Upper lobe of left lung (tissue), 6 donors: ENCODE measurements around the gene CTDP1. TPM values are rescaled to one million over a fixed set of nuclear protein-coding genes. Genes with fewer than 3 reads are reported as not detected.

Experiments used
- ATAC-seq, 2 donors: fragments of 200-7000 bp; cut with Tn5 transposase; one replicate each; pipeline ENCODE4 v1.9.1; 2022; ENCODE audit warnings: mild to moderate bottlenecking in 2 of 2, moderate library complexity in 2 of 2; ENCODE audit not compliant: low FRiP score in 2 of 2
- DNase-seq, 2 donors: peaks; one replicate each; pipeline ENCODE4 v3.0.0-alpha.2; 2019 to 2020
- H3K27ac ChIP-seq, 4 donors: fragments of 200-600 bp; sonication (generic); one replicate each; pipeline ENCODE4 v1.5.1; 2016 to 2019
- H3K27me3 ChIP-seq, 4 donors: fragments of 200-600 bp; sonication (generic); one replicate each; pipeline ENCODE4 v1.5.1; 2017 to 2019
- H3K36me3 ChIP-seq, 4 donors: fragments of 200-600 bp; sonication (generic); one replicate each; pipeline ENCODE4 v1.5.1; 2016 to 2019
- H3K4me1 ChIP-seq, 4 donors: fragments of 200-600 bp; sonication (generic); one replicate each; pipeline ENCODE4 v1.5.1; 2018 to 2019
- H3K4me3 ChIP-seq, 4 donors: fragments of 200-600 bp; sonication (generic); one replicate each; pipeline ENCODE4 v1.5.1; 2017 to 2019; ENCODE audit warnings: mild to moderate bottlenecking in 2 of 4, moderate library complexity in 1 of 4
- H3K9me3 ChIP-seq, 4 donors: fragments of 200-600 bp; sonication (generic); one replicate each; pipeline ENCODE4 v1.5.1; 2018 to 2019
- CTCF ChIP-seq, 6 experiments: fragments of 450-650 bp in 4 of 6; fragments of 200-600 bp in 2 of 6; sonication (generic) in 2 of 6; IDR thresholded peaks; one replicate each; pipeline ENCODE4 v1.5.1; 2016 to 2019; ENCODE audit warnings: antibody characterized with exemption in 6 of 6
- EP300 ChIP-seq, 4 donors: sonication (generic); formaldehyde crosslinking; IDR thresholded peaks; one replicate each; pipeline ENCODE4 v1.5.1; 2017; ENCODE audit warnings: antibody characterized with exemption in 4 of 4, control low read depth in 2 of 4
- POLR2A ChIP-seq, 4 donors: fragments of 450-650 bp; IDR thresholded peaks; one replicate each; pipeline ENCODE4 v1.5.1; 2016 to 2017; ENCODE audit warnings: antibody characterized with exemption in 4 of 4, mild to moderate bottlenecking in 2 of 4
- POLR2AphosphoS5 ChIP-seq, 2 donors: sonication (generic); formaldehyde crosslinking; IDR thresholded peaks; one replicate each; pipeline ENCODE4 v1.5.1; 2017; ENCODE audit warnings: antibody characterized with exemption in 2 of 2
- whole genome bisulfite sequencing, 2 donors: methylation state at CpG; one replicate each; pipeline ENCODE4 v1.1.5; 2017 to 2018; 5-methylcytosine and 5-hydroxymethylcytosine counted together
- total RNA-seq, 6 donors: library from RNA; depleted of rRNA in 4 of 6; stranded (reverse); fragments of >200 nt in 4 of 6; gene quantifications; one replicate each; pipeline versions ENCODE4 v1.1.0 to v1.2.1, GENCODE V29; 2016 to 2021
- donor health status: DM: no; HTN: no; CAD: no; lungs with moderate emphysema.
- donor health status: DM: no; HTN: yes; CAD: no; lungs with severe emphysema.

Gene CTDP1
- total RNA-seq, 6 donors from 2014 or later = 21.3 to 44.7 (median 29.7) TPM

GRCh38 chr18:79799619-79800370, 120.2 kb downstream of the CTDP1 start:
- Histone ChIP-seq H3K9me3 (no peaks in the 10 kb centered on the region), H3K36me3 (no peaks in the 10 kb centered on the region), H3K27ac (no peak overlapping the region), H3K4me1 (peaks cover 18 to 26% (median 23%) of the 10 kb centered on the region in 4 donors), H3K4me3 (no peak overlapping the region), H3K27me3 (peaks cover 0 to 31% (median 11%) of the 10 kb centered on the region in 4 donors)
- WGBS, 2 donors = 67 to 73% methylated on average over 23 to 29 of the region's 30 CpGs
- ATAC-seq (no peak), DNase-seq (no peak)
- no peak for TF ChIP-seq POLR2AphosphoS5 (IDR thresholded peaks at IDR 0.05)

- TF ChIP-seq POLR2AphosphoS5 (IDR thresholded peaks at IDR 0.05) (no peak), CTCF (IDR thresholded peaks at IDR 0.05) (no peak), EP300 (IDR thresholded peaks at IDR 0.05) (no peak), POLR2A (IDR thresholded peaks at IDR 0.05) (no peak)
- no peaks in the 10 kb centered on the region for H3K36me3 ChIP-seq
- no peak overlapping the region for H3K4me3 ChIP-seq
- peaks cover 0 to 31% (median 11%) of the 10 kb centered on the region in 4 donors for H3K27me3 ChIP-seq
- WGBS, 2 donors = 90 to 91% methylated on average over 23 to 34 of the region's 39 CpGs
- H3K27ac ChIP-seq = no peak overlapping the region
- ATAC-seq (no peak), DNase-seq (peak in 1 of 2 donors; percentile 81)
- no peaks in the 10 kb centered on the region for H3K9me3 ChIP-seq
- H3K4me1 ChIP-seq = peaks cover 18 to 26% (median 23%) of the 10 kb centered on the region in 4 donors
These were observed 121.0 kb downstream of the CTDP1 start for GRCh38 chr18:79800371-79801180.

- H3K9me3 ChIP-seq = no peaks in the 10 kb centered on the region
- ATAC-seq = no peak
- H3K4me1 ChIP-seq = peaks cover 18 to 26% (median 23%) of the 10 kb centered on the region in 4 donors
- WGBS, 2 donors = 93 to 94% methylated on average over 13 of the region's 13 CpGs
- TF ChIP-seq POLR2AphosphoS5 (IDR thresholded peaks at IDR 0.05) (no peak), CTCF (IDR thresholded peaks at IDR 0.05) (no peak), EP300 (IDR thresholded peaks at IDR 0.05) (no peak), POLR2A (IDR thresholded peaks at IDR 0.05) (no peak)
- no peaks in the 10 kb centered on the region for H3K36me3 ChIP-seq
- no peak overlapping the region for H3K4me3 ChIP-seq
- no peak overlapping the region for H3K27ac ChIP-seq
- no peak for DNase-seq
- peaks cover 0 to 31% (median 11%) of the 10 kb centered on the region in 4 donors for H3K27me3 ChIP-seq
These were observed 121.6 kb downstream of the CTDP1 start for GRCh38 chr18:79801217-79801616.

GRCh38 chr18:79801641-79802040, 122.0 kb downstream of the CTDP1 start:
- H3K27ac ChIP-seq = no peak overlapping the region
- no peak for TF ChIP-seq CTCF (IDR thresholded peaks at IDR 0.05)
- TF ChIP-seq POLR2A (IDR thresholded peaks at IDR 0.05) = no peak
- no peak for TF ChIP-seq EP300 (IDR thresholded peaks at IDR 0.05)
- TF ChIP-seq POLR2AphosphoS5 (IDR thresholded peaks at IDR 0.05) = no peak
- no peaks in the 10 kb centered on the region for H3K9me3 ChIP-seq
- DNase-seq (no peak), ATAC-seq (no peak)
- H3K4me1 ChIP-seq = peaks cover 18 to 26% (median 22%) of the 10 kb centered on the region in 4 donors
- no peak overlapping the region for H3K4me3 ChIP-seq
- peaks cover 0 to 31% (median 11%) of the 10 kb centered on the region in 4 donors for H3K27me3 ChIP-seq
- no peaks in the 10 kb centered on the region for H3K36me3 ChIP-seq
- 89 to 91% methylated on average over 9 of the region's 9 CpGs for WGBS, 2 donors

- H3K4me1 ChIP-seq = peaks cover 18 to 23% (median 20%) of the 10 kb centered on the region in 4 donors
- H3K27me3 ChIP-seq = peaks cover 0 to 26% (median 11%) of the 10 kb centered on the region in 4 donors
- peak in 1 of 2 donors; percentile 79 for DNase-seq
- WGBS, 2 donors = 88 to 94% methylated on average over 2 to 18 of the region's 18 CpGs
- H3K27ac ChIP-seq = no peak overlapping the region
- TF ChIP-seq POLR2A (IDR thresholded peaks at IDR 0.05) (no peak), POLR2AphosphoS5 (IDR thresholded peaks at IDR 0.05) (no peak), CTCF (IDR thresholded peaks at IDR 0.05) (no peak), EP300 (IDR thresholded peaks at IDR 0.05) (no peak)
- ATAC-seq = no peak
- H3K9me3 ChIP-seq = no peaks in the 10 kb centered on the region
- no peaks in the 10 kb centered on the region for H3K36me3 ChIP-seq
- no peak overlapping the region for H3K4me3 ChIP-seq
These were observed 122.7 kb downstream of the CTDP1 start for GRCh38 chr18:79802298-79802697.
